Neural crest cell (in vitro differentiated cells): ENCODE results near the gene TNFRSF17. TPM values are rescaled to one million over a fixed set of nuclear protein-coding genes. Genes with fewer than 3 reads are reported as not detected.
"Not testable (repeated sequence)": the region's sequence is repeated elsewhere in the genome, so short reads cannot be mapped to it uniquely, and the experiment has no call there.

Source experiments
- DNase-seq: peaks from one replicate; pipeline ENCODE4 v3.0.0; 2021; ENCODE audit warnings: low read depth, mixed read lengths, low spot score
- H3K27ac Mint-ChIP-seq: one replicate; pipeline ENCODE4 v1.8.0; 2021; ENCODE audit warnings: mild to moderate bottlenecking, mixed read lengths; ENCODE audit not compliant: unreplicated experiment
- H3K27me3 Mint-ChIP-seq: 2 replicates; pipeline ENCODE4 v1.8.0; 2021; ENCODE audit warnings: low read depth, mild to moderate bottlenecking, mixed read lengths
- H3K36me3 Mint-ChIP-seq: 2 replicates; pipeline ENCODE4 v1.8.0; 2021; ENCODE audit warnings: low read depth, mild to moderate bottlenecking, mixed read lengths
- H3K4me1 Mint-ChIP-seq: 2 replicates; pipeline ENCODE4 v1.8.0; 2021; ENCODE audit warnings: mixed read lengths
- H3K4me3 Mint-ChIP-seq: one replicate; pipeline ENCODE4 v1.8.0; 2021; ENCODE audit warnings: mild to moderate bottlenecking, mixed read lengths
- H3K9me3 Mint-ChIP-seq: 2 replicates; pipeline ENCODE4 v1.8.0; 2021; ENCODE audit warnings: mixed read lengths
- total RNA-seq: library from RNA; stranded (reverse); gene quantifications from 2 replicates; pipeline ENCODE4 v1.2.1, GENCODE V29; 2021
- TF ChIP-seq, protein P1 (sequence below): fragments of 200-600 bp; sonication (generic); conservative IDR thresholded peaks from 2 replicates; pipeline ENCODE4 v1.5.0; 2021; ENCODE audit warnings: antibody characterized with exemption, mild to moderate bottlenecking

TNFRSF17 gene
- total RNA-seq, 1 donor from 2014 or later, result not detected

GRCh38 chr16:11967195-11967911, 2.3 kb downstream of the TNFRSF17 start:
- H3K4me1 Mint-ChIP-seq, result no peaks in the 10 kb centered on the region
- no peaks in the 10 kb centered on the region for H3K9me3 Mint-ChIP-seq
- no peaks in the 10 kb centered on the region for H3K36me3 Mint-ChIP-seq

GRCh38 chr16:11968577-11968976, 3.6 kb downstream of the TNFRSF17 start:
- no peak overlapping the region for H3K27ac Mint-ChIP-seq
- no peaks in the 10 kb centered on the region for H3K9me3 Mint-ChIP-seq
- H3K4me1 Mint-ChIP-seq, result no peaks in the 10 kb centered on the region
- no peaks in the 10 kb centered on the region for H3K27me3 Mint-ChIP-seq
- DNase-seq, result no peak
- TF ChIP-seq, protein P1, sequence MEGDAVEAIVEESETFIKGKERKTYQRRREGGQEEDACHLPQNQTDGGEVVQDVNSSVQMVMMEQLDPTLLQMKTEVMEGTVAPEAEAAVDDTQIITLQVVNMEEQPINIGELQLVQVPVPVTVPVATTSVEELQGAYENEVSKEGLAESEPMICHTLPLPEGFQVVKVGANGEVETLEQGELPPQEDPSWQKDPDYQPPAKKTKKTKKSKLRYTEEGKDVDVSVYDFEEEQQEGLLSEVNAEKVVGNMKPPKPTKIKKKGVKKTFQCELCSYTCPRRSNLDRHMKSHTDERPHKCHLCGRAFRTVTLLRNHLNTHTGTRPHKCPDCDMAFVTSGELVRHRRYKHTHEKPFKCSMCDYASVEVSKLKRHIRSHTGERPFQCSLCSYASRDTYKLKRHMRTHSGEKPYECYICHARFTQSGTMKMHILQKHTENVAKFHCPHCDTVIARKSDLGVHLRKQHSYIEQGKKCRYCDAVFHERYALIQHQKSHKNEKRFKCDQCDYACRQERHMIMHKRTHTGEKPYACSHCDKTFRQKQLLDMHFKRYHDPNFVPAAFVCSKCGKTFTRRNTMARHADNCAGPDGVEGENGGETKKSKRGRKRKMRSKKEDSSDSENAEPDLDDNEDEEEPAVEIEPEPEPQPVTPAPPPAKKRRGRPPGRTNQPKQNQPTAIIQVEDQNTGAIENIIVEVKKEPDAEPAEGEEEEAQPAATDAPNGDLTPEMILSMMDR, result no peak
- no peak overlapping the region for H3K4me3 Mint-ChIP-seq
- H3K36me3 Mint-ChIP-seq, result no peaks in the 10 kb centered on the region

More at GRCh38 chr16:11967195-11967911, 2.3 kb downstream of the TNFRSF17 start:
- Mint-ChIP-seq H3K4me3 (no peak overlapping the region), H3K27me3 (no peaks in the 10 kb centered on the region), H3K27ac (no peak overlapping the region)
- TF ChIP-seq, protein P1, result no peak
- no peak for DNase-seq

DNA sequence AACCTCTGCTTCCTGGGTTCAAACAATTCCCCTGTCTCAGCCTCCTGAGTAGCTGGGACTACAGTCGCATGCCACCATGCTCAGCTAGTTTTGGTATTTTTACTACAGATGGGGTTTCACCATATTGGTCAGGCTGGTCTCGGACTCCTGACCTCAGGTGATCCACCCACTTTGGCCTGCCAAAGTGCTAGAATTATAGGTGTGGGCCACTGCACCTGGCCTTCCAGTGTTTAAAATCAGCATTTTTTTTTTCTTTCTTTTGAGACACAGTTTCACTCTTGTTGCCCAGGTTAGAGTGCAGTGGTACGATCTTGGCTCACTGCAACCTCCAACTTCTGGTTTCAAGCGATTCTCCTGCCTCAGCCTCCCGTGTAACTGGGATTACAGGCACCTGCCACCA, 5.3 kb downstream of the TNFRSF17 start:
- not testable (repeated sequence) for H3K36me3 Mint-ChIP-seq, H3K4me3 Mint-ChIP-seq, H3K9me3 Mint-ChIP-seq, H3K27me3 Mint-ChIP-seq, DNase-seq, H3K27ac Mint-ChIP-seq, H3K4me1 Mint-ChIP-seq

GRCh38 chr16:11972128-11972527, 7.1 kb downstream of the TNFRSF17 start:
- Mint-ChIP-seq H3K4me3 (peak overlapping the region; percentile 76), H3K27me3 (no peaks in the 10 kb centered on the region), H3K27ac (no peak overlapping the region), H3K9me3 (no peaks in the 10 kb centered on the region), H3K4me1 (peaks cover 14% of the 10 kb centered on the region), H3K36me3 (no peaks in the 10 kb centered on the region)
- TF ChIP-seq, protein P1, result peak; percentile 32
- DNase-seq, result no peak

DNA sequence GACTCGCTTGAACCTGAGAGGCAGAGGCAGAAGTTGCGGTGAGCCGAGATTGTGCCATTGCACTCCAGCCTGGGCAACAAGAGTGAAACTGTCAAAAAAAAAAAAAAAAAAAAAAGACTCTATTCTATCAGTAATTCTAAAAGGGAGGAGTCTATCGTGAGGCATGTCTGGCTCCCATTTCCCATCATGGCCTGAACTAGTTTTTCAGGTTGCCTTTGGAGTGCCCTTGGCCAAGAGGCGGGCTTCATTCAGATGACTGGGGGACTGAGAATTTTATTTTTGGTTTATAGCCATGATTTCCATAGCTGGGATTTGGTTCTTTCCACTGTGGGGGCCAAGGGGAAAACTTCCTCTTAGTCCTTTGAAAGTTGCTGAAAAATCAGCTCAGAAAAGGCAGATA, 8.1 kb downstream of the TNFRSF17 start:
- Mint-ChIP-seq H3K36me3 (no peaks in the 10 kb centered on the region), H3K27me3 (no peaks in the 10 kb centered on the region), H3K4me1 (peaks cover 24% of the 10 kb centered on the region), H3K9me3 (no peaks in the 10 kb centered on the region), H3K27ac (no peak overlapping the region), H3K4me3 (no peak overlapping the region)
- no peak for DNase-seq
- TF ChIP-seq, protein P1, result no peak

GRCh38 chr16:11976850-11977375, 11.9 kb downstream of the TNFRSF17 start:
- TF ChIP-seq, protein P1, result no peak
- H3K4me1 Mint-ChIP-seq, result peaks cover 28% of the 10 kb centered on the region
- H3K36me3 Mint-ChIP-seq, result no peaks in the 10 kb centered on the region
- H3K27me3 Mint-ChIP-seq, result no peaks in the 10 kb centered on the region
- no peaks in the 10 kb centered on the region for H3K9me3 Mint-ChIP-seq
- no peak for DNase-seq
- peak overlapping the region; percentile 90 for H3K4me3 Mint-ChIP-seq
- no peak overlapping the region for H3K27ac Mint-ChIP-seq
